ENCODE data around the gene R3HCC1L.

DNA sequence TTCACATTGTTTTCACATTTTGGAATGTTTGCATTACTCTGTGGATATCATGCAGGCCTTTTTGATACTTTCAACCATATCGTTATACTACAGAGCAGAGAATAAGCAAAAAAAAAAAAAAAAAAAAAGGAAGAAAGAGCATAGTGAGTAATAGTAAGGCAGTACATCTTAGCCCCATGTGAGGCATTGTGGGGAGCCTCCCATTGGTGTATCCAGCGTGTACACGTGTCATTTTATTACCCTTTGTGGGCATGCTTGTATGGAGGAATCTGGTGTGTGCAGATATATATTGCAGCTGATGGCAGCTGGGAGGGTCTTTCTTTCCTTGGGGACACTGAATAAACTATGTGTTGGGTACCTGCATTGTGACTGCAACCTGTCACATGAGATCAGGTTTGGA is 19.6 kb downstream of the R3HCC1L start:
- TF ChIP-seq POLR2AphosphoS5 (IDR thresholded peaks at IDR 0.05; ENCODE audit: low read depth, low read length) = no peak
- no peak for TF ChIP-seq POLR2A (IDR thresholded peaks at IDR 0.05; ENCODE audit: low read depth, low read length)
- no peak for TF ChIP-seq TAF1 (IDR thresholded peaks at IDR 0.05; ENCODE audit: borderline replicate concordance, low read depth, low read length)
